Adrenal gland (tissue), 5 donors: ENCODE measurements around the gene ADARB2.

Experiments used
- POLR2A ChIP-seq, 2 donors: fragments of 450-650 bp; IDR thresholded peaks; one replicate each; pipeline ENCODE4 v1.6.1; 2017; ENCODE audit warnings: antibody characterized with exemption in 2 of 2, mild to moderate bottlenecking in 2 of 2, moderate library complexity in 1 of 2
- TF ChIP-seq, protein P1 (sequence below), 6 experiments: fragments of 450-650 bp in 4 of 6; fragments of 200-600 bp in 2 of 6; sonication (generic) in 1 of 6; IDR thresholded peaks; 1 replicate in 5 of 6; 2 replicates in 1 of 6; pipeline versions ENCODE4 v1.5.1 to v1.8.0; 2016 to 2021; ENCODE audit warnings: antibody characterized with exemption in 6 of 6, mild to moderate bottlenecking in 2 of 6, moderate library complexity in 1 of 6
- donor health status: DM: no; HTN: no; CAD: no.

DNA sequence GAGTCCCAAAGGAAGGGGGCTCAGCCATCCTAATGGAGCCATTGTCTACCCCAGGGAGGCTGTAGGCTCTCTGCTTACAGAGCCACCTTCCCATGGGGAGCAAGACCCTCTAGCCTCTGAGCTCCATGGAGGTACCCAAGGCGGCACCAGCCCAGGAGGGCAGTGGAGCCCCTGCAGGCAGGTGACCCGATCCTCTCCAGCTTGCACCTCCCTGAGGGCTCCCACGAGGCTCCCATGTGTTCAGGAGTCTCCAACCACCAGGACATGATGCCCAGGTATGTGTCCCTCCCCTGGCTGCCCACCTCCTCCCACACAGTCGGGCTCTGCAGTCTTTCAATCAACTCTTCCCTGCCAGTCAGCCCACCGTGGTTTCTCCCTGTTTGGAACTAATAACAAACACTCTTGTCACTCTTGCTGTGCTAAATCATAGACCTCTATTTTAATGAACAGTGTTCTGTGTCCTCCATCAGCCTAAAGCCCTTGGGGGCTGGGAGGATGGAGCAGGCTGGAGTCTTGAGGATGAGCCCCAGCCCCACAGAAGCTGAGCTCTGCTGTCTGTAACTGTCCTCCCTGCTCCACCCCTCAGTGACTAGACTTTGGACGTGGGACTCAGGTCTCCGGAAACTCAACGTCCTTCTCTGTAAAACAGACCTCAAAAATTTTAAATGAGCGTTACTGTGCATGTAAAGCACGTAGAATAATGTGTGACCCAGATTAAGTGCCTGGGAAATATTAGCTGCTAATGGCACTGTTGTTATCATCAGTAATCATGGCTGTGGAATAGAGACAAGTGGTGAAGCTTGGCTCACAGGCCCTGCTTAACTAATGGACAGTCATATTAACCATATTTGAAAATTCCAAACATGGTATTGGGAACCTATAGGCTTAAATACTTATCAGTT, 382.3 kb downstream of the ADARB2 start:
- TF ChIP-seq, protein P1, sequence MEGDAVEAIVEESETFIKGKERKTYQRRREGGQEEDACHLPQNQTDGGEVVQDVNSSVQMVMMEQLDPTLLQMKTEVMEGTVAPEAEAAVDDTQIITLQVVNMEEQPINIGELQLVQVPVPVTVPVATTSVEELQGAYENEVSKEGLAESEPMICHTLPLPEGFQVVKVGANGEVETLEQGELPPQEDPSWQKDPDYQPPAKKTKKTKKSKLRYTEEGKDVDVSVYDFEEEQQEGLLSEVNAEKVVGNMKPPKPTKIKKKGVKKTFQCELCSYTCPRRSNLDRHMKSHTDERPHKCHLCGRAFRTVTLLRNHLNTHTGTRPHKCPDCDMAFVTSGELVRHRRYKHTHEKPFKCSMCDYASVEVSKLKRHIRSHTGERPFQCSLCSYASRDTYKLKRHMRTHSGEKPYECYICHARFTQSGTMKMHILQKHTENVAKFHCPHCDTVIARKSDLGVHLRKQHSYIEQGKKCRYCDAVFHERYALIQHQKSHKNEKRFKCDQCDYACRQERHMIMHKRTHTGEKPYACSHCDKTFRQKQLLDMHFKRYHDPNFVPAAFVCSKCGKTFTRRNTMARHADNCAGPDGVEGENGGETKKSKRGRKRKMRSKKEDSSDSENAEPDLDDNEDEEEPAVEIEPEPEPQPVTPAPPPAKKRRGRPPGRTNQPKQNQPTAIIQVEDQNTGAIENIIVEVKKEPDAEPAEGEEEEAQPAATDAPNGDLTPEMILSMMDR (IDR thresholded peaks at IDR 0.05): no peak
- no peak for TF ChIP-seq POLR2A (IDR thresholded peaks at IDR 0.05)
